Activated CD4-positive, alpha-beta T cell treated with anti-CD3 and anti-CD28 coated beads for 4 hours (primary cell): ENCODE measurements around the gene ZNF618.

Experiments
- DNase-seq, 2 donors: peaks; one replicate each; pipeline ENCODE4 v3.0.0-alpha.2; 2020

The ZNF618 gene

DNA sequence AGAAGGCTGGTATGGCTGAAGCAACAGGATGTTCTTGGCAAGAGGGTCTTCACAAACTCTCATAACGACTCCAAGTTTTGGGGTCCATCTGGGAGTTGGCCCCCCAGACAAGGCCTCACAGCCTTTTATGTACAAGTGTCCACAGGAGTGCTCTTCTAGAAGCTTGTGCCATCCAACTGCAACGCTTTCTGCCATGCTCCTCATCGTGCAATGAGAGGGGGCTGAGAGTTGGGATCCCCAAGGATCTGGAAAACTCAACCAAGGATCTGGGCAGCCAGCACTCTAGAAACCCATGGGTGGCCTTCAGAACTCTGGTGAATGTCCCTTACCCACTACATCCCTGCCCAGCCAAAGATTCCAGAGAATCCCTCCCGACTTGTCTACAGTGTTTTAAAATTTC, 210.5 kb downstream of the ZNF618 start:
- DNase-seq: no peak

DNA sequence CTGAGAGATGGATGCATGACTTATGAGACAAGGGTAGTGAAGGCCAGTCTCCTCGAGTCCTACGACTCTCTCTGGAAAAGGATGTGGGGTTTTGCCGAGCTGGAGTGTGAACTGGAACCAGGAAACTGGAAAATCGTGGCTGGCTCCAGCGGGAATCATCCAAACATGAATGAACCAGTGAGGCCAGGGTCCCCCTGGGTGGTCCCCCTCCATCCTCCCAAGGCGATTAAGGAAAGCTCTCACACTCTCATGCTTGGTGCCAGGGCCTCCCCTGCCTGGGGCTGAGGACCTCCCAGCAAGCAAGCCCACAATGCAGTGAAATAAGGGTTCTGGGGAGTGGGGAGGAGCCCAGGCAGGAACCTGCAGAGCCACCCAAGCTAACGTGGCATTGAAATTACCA, 211.6 kb downstream of the ZNF618 start:
- DNase-seq: no peak

- no peak for DNase-seq
Measured at GRCh38 chr9:114088571-114089170, 212.6 kb downstream of the ZNF618 start.

- no peak for DNase-seq
Measured at GRCh38 chr9:114089206-114089840, 213.2 kb downstream of the ZNF618 start.

DNA sequence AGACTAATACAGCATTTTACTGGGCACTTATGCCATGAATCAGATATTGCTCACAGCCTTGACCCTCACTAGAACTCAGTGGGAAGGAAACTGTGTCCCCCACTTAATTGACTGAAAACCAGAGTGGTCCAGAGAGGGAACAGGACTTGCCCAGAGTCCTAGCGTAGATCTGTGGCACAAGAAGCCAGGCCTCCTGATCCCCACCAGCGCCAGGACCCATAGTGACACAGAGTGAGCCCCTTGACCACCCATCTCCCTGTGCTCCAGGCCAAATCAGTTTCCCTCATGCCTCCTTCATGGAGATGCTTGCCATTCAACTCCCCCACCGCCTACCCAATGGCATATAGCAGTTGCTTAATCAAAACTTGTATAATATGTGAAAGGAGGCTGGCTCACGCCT, 214.7 kb downstream of the ZNF618 start:
- DNase-seq: no peak

DNA sequence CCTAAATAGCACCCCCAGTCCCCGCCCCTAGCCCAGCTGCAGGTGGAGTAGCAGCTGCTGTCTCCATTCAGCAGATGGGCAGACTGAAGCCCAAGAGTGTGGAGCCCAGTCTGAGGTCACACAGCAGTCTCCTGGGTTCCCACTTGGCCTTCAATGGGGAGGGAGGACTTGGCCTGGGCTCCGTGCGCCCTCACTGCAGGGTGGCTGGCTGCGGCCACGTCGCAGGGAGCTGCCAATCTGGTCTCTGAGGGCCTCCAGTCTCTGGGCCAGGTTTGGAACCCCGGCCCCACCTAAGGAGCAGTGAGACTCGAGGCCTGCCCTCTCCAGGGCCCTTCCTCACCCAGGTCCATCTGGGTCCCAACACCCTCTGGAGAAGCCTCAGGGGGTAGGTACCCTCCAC, 215.6 kb downstream of the ZNF618 start:
- DNase-seq: no peak

- DNase-seq: no peak
Measured at GRCh38 chr9:114092336-114092735, 216.2 kb downstream of the ZNF618 start.

DNA sequence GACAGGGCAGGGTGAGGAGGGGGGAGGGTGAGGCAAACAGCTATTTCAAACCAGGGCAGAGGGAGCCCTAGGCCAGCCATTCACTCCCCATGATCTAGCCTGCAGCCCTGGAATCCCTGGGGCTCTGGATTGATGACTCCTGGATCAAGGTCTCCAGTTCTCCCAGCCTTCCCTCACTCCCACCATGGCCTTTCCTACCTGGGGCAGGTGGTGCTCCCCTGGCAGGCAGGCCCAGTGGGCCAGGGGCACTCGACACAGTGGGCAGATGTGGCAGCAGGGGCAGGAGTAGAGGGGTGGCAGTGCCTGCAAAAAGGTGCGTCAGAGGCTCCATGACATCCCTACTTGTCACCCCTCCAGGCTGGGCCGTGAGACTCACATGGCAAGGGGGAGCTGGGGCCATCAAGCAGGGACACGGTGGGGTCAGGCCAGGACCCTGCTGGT, 216.9 kb downstream of the ZNF618 start:
- no peak for DNase-seq

GRCh38 chr9:114093761-114094505, 217.8 kb downstream of the ZNF618 start:
- no peak for DNase-seq

DNA sequence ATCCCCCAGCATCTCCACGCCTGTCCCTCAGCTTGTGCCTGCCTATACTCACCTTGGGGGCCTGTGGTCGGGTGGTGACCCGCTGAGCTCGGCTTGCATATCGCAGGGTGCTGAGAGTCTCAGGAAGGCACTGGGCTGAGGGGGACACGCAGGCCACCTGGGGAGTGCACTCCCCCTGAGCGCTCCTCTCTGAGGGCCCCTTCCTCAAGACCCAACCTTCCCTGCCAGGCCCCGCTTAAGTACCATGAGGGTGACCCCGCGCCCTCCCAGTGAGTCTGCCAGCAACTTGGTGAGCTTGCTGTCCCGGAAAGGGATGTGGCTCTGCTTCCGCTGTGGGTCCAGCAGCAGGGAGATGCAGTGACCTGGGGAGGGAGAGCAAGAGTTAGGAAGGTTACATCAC, 218.9 kb downstream of the ZNF618 start:
- DNase-seq: no peak

GRCh38 chr9:114096041-114096511, 220.0 kb downstream of the ZNF618 start:
- no peak for DNase-seq

- no peak for DNase-seq
Measured at GRCh38 chr9:114096866-114097612, 220.9 kb downstream of the ZNF618 start.

DNA sequence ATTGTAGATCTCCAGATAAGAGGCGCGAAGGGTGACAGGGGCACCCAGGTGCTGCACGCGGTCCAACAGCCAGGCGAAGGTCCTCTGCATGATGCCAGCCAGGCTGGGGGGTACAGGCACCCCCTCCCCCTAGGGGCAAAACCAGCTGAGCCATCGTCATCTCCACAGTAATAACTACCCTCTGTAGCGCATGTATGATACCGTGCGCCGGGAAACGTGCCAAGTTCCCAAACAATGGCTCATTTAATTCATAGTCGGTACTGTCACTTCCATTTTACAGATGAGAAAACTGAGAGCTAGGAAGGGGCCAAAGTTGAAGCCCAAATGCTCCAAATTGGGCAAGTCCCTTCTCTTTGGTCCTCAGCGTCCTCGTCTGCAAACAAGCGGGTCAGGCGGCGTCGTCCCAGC, 221.5 kb downstream of the ZNF618 start:
- no peak for DNase-seq

- no peak for DNase-seq
Measured at GRCh38 chr9:114098021-114098935, 222.2 kb downstream of the ZNF618 start.

GRCh38 chr9:114098936-114099668, 223.0 kb downstream of the ZNF618 start, which contains the start of gene KIF12:
TSS of gene KIF12 (minus strand) at chr9:114099292. CDS start at chr9:114099276, 16 bp downstream.
- no peak for DNase-seq

DNA sequence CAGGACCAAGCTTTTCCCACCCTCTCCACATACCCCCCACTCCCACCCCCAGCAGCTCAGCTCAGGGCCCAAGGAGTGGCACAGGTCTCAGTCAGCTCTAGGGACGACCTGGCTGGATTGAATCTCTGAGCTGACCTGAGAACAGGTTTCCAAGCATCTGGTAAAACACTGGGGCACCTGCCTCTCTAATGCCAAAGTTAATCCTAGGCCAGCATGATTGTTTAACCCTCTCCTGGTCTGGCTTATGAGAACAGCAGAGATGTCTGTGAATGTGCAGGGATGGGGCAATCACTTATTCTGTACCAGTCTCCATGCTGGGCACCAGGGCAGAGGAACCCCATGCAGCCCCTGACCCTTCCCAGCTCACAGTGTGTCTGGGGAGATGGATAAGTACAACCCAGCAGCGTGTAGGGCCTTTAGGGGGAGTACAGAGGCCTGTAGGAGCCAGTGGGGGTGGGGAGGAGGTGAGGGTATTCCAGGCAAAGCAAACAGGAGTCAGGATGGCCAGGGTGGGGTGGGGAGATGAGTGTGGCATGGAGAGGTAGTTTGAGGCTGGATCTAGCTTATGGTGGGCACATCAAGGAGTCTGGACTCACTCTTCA, 223.7 kb downstream of the ZNF618 start:
- DNase-seq: no peak

GRCh38 chr9:114100536-114100935, 224.4 kb downstream of the ZNF618 start:
- DNase-seq: no peak

DNA sequence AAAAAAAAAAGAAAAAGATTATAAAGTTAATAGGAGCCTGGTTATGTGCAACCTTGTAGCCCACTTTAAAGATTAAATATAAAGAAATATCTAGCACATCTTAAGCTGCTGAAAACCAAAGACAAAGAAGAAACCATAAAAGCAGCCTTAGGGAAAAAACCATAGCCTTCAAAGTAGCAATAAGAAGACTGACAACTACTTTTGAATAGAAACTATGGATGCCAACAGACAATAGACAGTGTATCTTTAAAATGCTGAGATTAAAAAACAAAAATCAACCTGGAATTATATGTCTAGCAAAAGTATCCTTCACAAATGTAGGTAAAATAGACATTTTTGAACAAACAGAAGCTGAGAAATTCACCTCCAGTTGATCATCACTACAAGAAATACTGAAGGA, 226.4 kb downstream of the ZNF618 start:
- no peak for DNase-seq

- DNase-seq: no peak
Measured at GRCh38 chr9:114105236-114105635, 229.1 kb downstream of the ZNF618 start.
